Muscle of arm (tissue), 14 donors: ENCODE results near the gene PHGDH. TPM values are rescaled to one million over a fixed set of nuclear protein-coding genes. Genes with fewer than 3 reads are reported as not detected.

ENCODE experiments used
- DNase-seq: peaks from one replicate; pipeline ENCODE4 v3.0.0-alpha.2; 2013
- long read RNA-seq, 11 donors: transcript quantifications; one replicate each; lab custom pipeline, GENCODE V29; 2026
- polyA plus RNA-seq, 12 donors: library from polyadenylated mRNA; unstranded; fragments of 120-200 nt; gene quantifications; one replicate each; pipeline ENCODE4 v1.2.1, GENCODE V29; 2013; ENCODE audit not compliant: insufficient read length in 12 of 12

The PHGDH gene
- 100 to 1,000 TPM in 2 of 12 donors, 10 to 100 TPM in 9, not detected in 1; 47.4 to 155 (median 64.8) TPM for polyA plus RNA-seq
- long read RNA-seq, donor 1, transcript PHGDH-208 (12 exons, 2,096 nt) = major isoform, 35 of 92 reads
- long read RNA-seq, donor 1, partial matches to known transcripts = 50 of 92 reads
- long read RNA-seq, donor 1, other reads (novel, unspliced or antisense) = 0 of 92 reads
- long read RNA-seq, donor 2, transcript PHGDH-208 (12 exons, 2,096 nt) = major isoform, 17 of 27 reads
- long read RNA-seq, donor 2, partial matches to known transcripts = 7 of 27 reads
- long read RNA-seq, donor 2, other reads (novel, unspliced or antisense) = 0 of 27 reads
- long read RNA-seq, donor 3, transcript PHGDH-208 (12 exons, 2,096 nt) = major isoform, 7 of 18 reads
- long read RNA-seq, donor 3, partial matches to known transcripts = 11 of 18 reads
- long read RNA-seq, donor 3, other reads (novel, unspliced or antisense) = 0 of 18 reads
- long read RNA-seq, donor 4, transcript PHGDH-208 (12 exons, 2,096 nt) = major isoform, 8 of 19 reads
- long read RNA-seq, donor 4, partial matches to known transcripts = 9 of 19 reads
- long read RNA-seq, donor 4, other reads (novel, unspliced or antisense) = 0 of 19 reads
- long read RNA-seq, donor 5, transcript PHGDH-208 (12 exons, 2,096 nt) = major isoform, 21 of 34 reads
- long read RNA-seq, donor 5, partial matches to known transcripts = 9 of 34 reads
- long read RNA-seq, donor 5, other reads (novel, unspliced or antisense) = 0 of 34 reads
- long read RNA-seq, donor 6, transcript PHGDH-208 (12 exons, 2,096 nt) = major isoform, 15 of 22 reads
- long read RNA-seq, donor 6, partial matches to known transcripts = 6 of 22 reads
- long read RNA-seq, donor 6, other reads (novel, unspliced or antisense) = 0 of 22 reads
- long read RNA-seq, donor 7, transcript PHGDH-208 (12 exons, 2,096 nt) = major isoform, 8 of 9 reads
- long read RNA-seq, donor 7, partial matches to known transcripts = 0 of 9 reads
- long read RNA-seq, donor 7, other reads (novel, unspliced or antisense) = 0 of 9 reads
- long read RNA-seq, donor 8, transcript PHGDH-208 (12 exons, 2,096 nt) = major isoform, 15 of 29 reads
- long read RNA-seq, donor 8, partial matches to known transcripts = 11 of 29 reads
- long read RNA-seq, donor 8, other reads (novel, unspliced or antisense) = 0 of 29 reads
- long read RNA-seq, donor 9, transcript PHGDH-208 (12 exons, 2,096 nt) = major isoform, 13 of 31 reads
- long read RNA-seq, donor 9, partial matches to known transcripts = 16 of 31 reads
- long read RNA-seq, donor 9, other reads (novel, unspliced or antisense) = 0 of 31 reads
- long read RNA-seq, donor 10, transcript PHGDH-208 (12 exons, 2,096 nt) = major isoform, 10 of 24 reads
- long read RNA-seq, donor 10, partial matches to known transcripts = 11 of 24 reads
- long read RNA-seq, donor 10, other reads (novel, unspliced or antisense) = 0 of 24 reads
- long read RNA-seq, donor 11, transcript PHGDH-208 (12 exons, 2,096 nt) = major isoform, 19 of 44 reads
- long read RNA-seq, donor 11, partial matches to known transcripts = 22 of 44 reads
- long read RNA-seq, donor 11, other reads (novel, unspliced or antisense) = 0 of 44 reads

GRCh38 chr1:119711804-119712341 is at the start of gene PHGDH:
PHGDH (plus strand) TSS chr1:119711934; CDS start chr1:119712023, 89 bp downstream.
- DNase-seq = peak; percentile 84

GRCh38 chr1:119662034-119662437 is 49.7 kb upstream of the PHGDH start:
- DNase-seq = no peak

GRCh38 chr1:119664067-119664466 is 47.7 kb upstream of the PHGDH start:
- no peak for DNase-seq

- DNase-seq = no peak
These were observed 44.6 kb upstream of the PHGDH start for GRCh38 chr1:119667173-119667572.

GRCh38 chr1:119670898-119671297 is 40.8 kb upstream of the PHGDH start:
- no peak for DNase-seq

GRCh38 chr1:119673171-119673940 is 38.4 kb upstream of the PHGDH start:
- DNase-seq = no peak

- no peak for DNase-seq
These were observed 37.6 kb upstream of the PHGDH start for GRCh38 chr1:119674111-119674526.

- peak; percentile 22 for DNase-seq
These were observed 36.9 kb upstream of the PHGDH start for GRCh38 chr1:119674835-119675289.

GRCh38 chr1:119675349-119676345 is 36.1 kb upstream of the PHGDH start:
- DNase-seq = peak; percentile 92

GRCh38 chr1:119676571-119677206 is 35.0 kb upstream of the PHGDH start:
- DNase-seq = no peak

- DNase-seq = no peak
These were observed 32.5 kb upstream of the PHGDH start for GRCh38 chr1:119679223-119679622.

GRCh38 chr1:119680193-119680592 is 31.5 kb upstream of the PHGDH start:
- no peak for DNase-seq

GRCh38 chr1:119680723-119681122 is 31.0 kb upstream of the PHGDH start:
- DNase-seq = no peak

GRCh38 chr1:119681560-119681959 is 30.2 kb upstream of the PHGDH start:
- no peak for DNase-seq

- no peak for DNase-seq
These were observed 29.6 kb upstream of the PHGDH start for GRCh38 chr1:119682141-119682540.

- no peak for DNase-seq
These were observed 27.8 kb upstream of the PHGDH start for GRCh38 chr1:119683893-119684292.

- DNase-seq = no peak
These were observed 25.1 kb upstream of the PHGDH start for GRCh38 chr1:119686661-119687060.

- DNase-seq = no peak
These were observed 24.2 kb upstream of the PHGDH start for GRCh38 chr1:119687434-119688079.
